Measurements from ENCODE around the gene EXTL2.

The EXTL2 gene

GRCh38 chr1:100894603-100895539 is at the start of gene EXTL2:
EXTL2 (minus strand) TSS chr1:100894842; CDS start chr1:100888757, 6,085 bp downstream.
- no peak for TF ChIP-seq CTCF (IDR thresholded peaks at IDR 0.05; ENCODE audit: low read depth, low read length, missing control alignments)
- in situ Hi-C loops (cut with HindIII; ENCODE audit: low sequenced_read_pairs): no loop called here
- H3K4me3 ChIP-seq (ENCODE audit: low read depth, low read length): peak within 1 kb of the TSS; percentile 87
- DNase-seq (ENCODE audit: low read depth): peak; percentile 41

- DNase-seq (ENCODE audit: low read depth): no peak
- in situ Hi-C loops (cut with HindIII; ENCODE audit: low sequenced_read_pairs): no loop called here
- TF ChIP-seq CTCF (IDR thresholded peaks at IDR 0.05; ENCODE audit: low read depth, low read length, missing control alignments): no peak
- no peak overlapping the region for H3K4me3 ChIP-seq (ENCODE audit: low read depth, low read length)
These were observed 48.9 kb upstream of the EXTL2 start for GRCh38 chr1:100943533-100943932.

- no peak for DNase-seq (ENCODE audit: low read depth)
- H3K4me3 ChIP-seq (ENCODE audit: low read depth, low read length): no peak overlapping the region
- TF ChIP-seq CTCF (IDR thresholded peaks at IDR 0.05; ENCODE audit: low read depth, low read length, missing control alignments): no peak
- in situ Hi-C loops (cut with HindIII; ENCODE audit: low sequenced_read_pairs): no loop called here
These were observed 47.8 kb upstream of the EXTL2 start for GRCh38 chr1:100942304-100943046.

- no peak for TF ChIP-seq CTCF (IDR thresholded peaks at IDR 0.05; ENCODE audit: low read depth, low read length, missing control alignments)
- H3K4me3 ChIP-seq (ENCODE audit: low read depth, low read length): no peak overlapping the region
- in situ Hi-C loops (cut with HindIII; ENCODE audit: low sequenced_read_pairs): no loop called here
- no peak for DNase-seq (ENCODE audit: low read depth)
These were observed 47.1 kb upstream of the EXTL2 start for GRCh38 chr1:100941580-100942216.

- DNase-seq (ENCODE audit: low read depth): no peak
- no peak for TF ChIP-seq CTCF (IDR thresholded peaks at IDR 0.05; ENCODE audit: low read depth, low read length, missing control alignments)
- in situ Hi-C loops (cut with HindIII; ENCODE audit: low sequenced_read_pairs): no loop called here
- no peak overlapping the region for H3K4me3 ChIP-seq (ENCODE audit: low read depth, low read length)
These were observed 46.5 kb upstream of the EXTL2 start for GRCh38 chr1:100941098-100941527.

All from astrocyte of the cerebellum (primary cell).